HepG2 (cell line): ENCODE data around the gene PAK1. TPM values are rescaled to one million over a fixed set of nuclear protein-coding genes. Genes with fewer than 3 reads are reported as not detected.

ENCODE experiments used
- ADNP ChIP-seq: sonication (generic); formaldehyde crosslinking; IDR thresholded peaks from 2 replicates; pipeline ENCODE4 v1.4.0; 2020; ENCODE audit warnings: missing genetic modification reagents
- GTF3A ChIP-seq: sonication (generic); formaldehyde crosslinking; conservative IDR thresholded peaks from 2 replicates; pipeline ENCODE4 v1.4.0; 2020; ENCODE audit warnings: mild to moderate bottlenecking, missing genetic modification reagents
- HMG20B ChIP-seq: conservative IDR thresholded peaks from 2 replicates; pipeline ENCODE4 v1.6.1; 2016; ENCODE audit warnings: missing genetic modification reagents, missing compliant biosample characterization
- HMGXB4 ChIP-seq, 2 experiments: sonication (generic) in 1 of 2; formaldehyde crosslinking in 1 of 2; IDR thresholded peaks; 2 replicates each; pipeline versions ENCODE4 v1.4.0 to v1.6.1; 2018 to 2020; ENCODE audit warnings: missing genetic modification reagents in 2 of 2, borderline replicate concordance in 1 of 2, low read depth in 1 of 2, mild to moderate bottlenecking in 1 of 2, missing biosample characterization in 1 of 2
- HOXA5 ChIP-seq: sonication (generic); formaldehyde crosslinking; IDR thresholded peaks from 2 replicates; pipeline ENCODE4 v1.4.0; 2020; ENCODE audit warnings: missing genetic modification reagents
- KAT2B ChIP-seq: fragments of 150-350 bp; IDR thresholded peaks from 2 replicates; pipeline ENCODE4 v1.6.1; 2014; ENCODE audit warnings: low read depth, low read length, borderline replicate concordance
- PAWR ChIP-seq: sonication (generic); formaldehyde crosslinking; IDR thresholded peaks from 2 replicates; pipeline ENCODE4 v1.4.0; 2020; ENCODE audit warnings: missing genetic modification reagents, mild to moderate bottlenecking, borderline replicate concordance
- SP1 ChIP-seq, 2 experiments: fragments of 450-650 bp in 1 of 2; sonication (generic) in 1 of 2; formaldehyde crosslinking in 1 of 2; IDR thresholded peaks; 2 replicates each; pipeline versions ENCODE4 v1.4.0 to v1.6.1; 2016 to 2020; ENCODE audit warnings: missing genetic modification reagents in 1 of 2
- TBP ChIP-seq: sonication (generic); formaldehyde crosslinking; IDR thresholded peaks from 2 replicates; pipeline ENCODE4 v1.5.0; 2020; ENCODE audit warnings: missing genetic modification reagents
- WIZ ChIP-seq: sonication (generic); formaldehyde crosslinking; IDR thresholded peaks from 2 replicates; pipeline ENCODE4 v1.5.1; 2020; ENCODE audit warnings: mild to moderate bottlenecking, missing genetic modification reagents
- YEATS4 ChIP-seq: sonication (generic); formaldehyde crosslinking; IDR thresholded peaks from 2 replicates; pipeline ENCODE4 v1.4.0; 2020; ENCODE audit warnings: missing genetic modification reagents, borderline replicate concordance
- ZC3H13 ChIP-seq: sonication (generic); formaldehyde crosslinking; IDR thresholded peaks from 2 replicates; pipeline ENCODE4 v1.8.1; 2023; ENCODE audit warnings: mild to moderate bottlenecking, missing genetic modification reagents, moderate library complexity
- ZFP36 ChIP-seq: fragments of 150-350 bp; IDR thresholded peaks from 2 replicates; pipeline ENCODE4 v1.6.1; 2018; ENCODE audit warnings: borderline replicate concordance, low read length, low read depth; ENCODE audit not compliant: partially characterized antibody
- ZFP62 ChIP-seq: sonication (generic); formaldehyde crosslinking; IDR thresholded peaks from 2 replicates; pipeline ENCODE4 v1.4.0; 2020; ENCODE audit warnings: missing genetic modification reagents
- ZMAT5 ChIP-seq: sonication (generic); formaldehyde crosslinking; IDR thresholded peaks from 2 replicates; pipeline ENCODE4 v1.5.0; 2020; ENCODE audit warnings: mild to moderate bottlenecking, low read depth, missing genetic modification reagents, borderline replicate concordance
- ZNF256 ChIP-seq: sonication (generic); formaldehyde crosslinking; conservative IDR thresholded peaks from 2 replicates; pipeline ENCODE4 v1.4.0; 2020; ENCODE audit warnings: missing genetic modification reagents
- ZNF576 ChIP-seq: sonication (generic); formaldehyde crosslinking; IDR thresholded peaks from 2 replicates; pipeline ENCODE4 v1.4.0; 2020; ENCODE audit warnings: mild to moderate bottlenecking, missing genetic modification reagents
- ZNF747 ChIP-seq: sonication (generic); formaldehyde crosslinking; IDR thresholded peaks from 2 replicates; pipeline ENCODE4 v1.8.1; 2023; ENCODE audit warnings: missing genetic modification reagents, mild to moderate bottlenecking, borderline replicate concordance
- polyA plus RNA-seq, 8 experiments: library from polyadenylated mRNA; depleted of rRNA in 3 of 8; stranded (reverse) in 7 of 8; unstranded in 1 of 8; fragments of >200 nt; fragmentation: Illumina TruSeq in 4 of 8; extraction: Trizol in 4 of 8; gene quantifications; 2 replicates each; pipeline versions ENCODE4 v1.2.1 to v1.2.3, GENCODE V29; 2011 to 2016; ENCODE audit warnings: low read depth in 4 of 8, missing spikeins in 1 of 8, mixed read lengths in 1 of 8; ENCODE audit not compliant: insufficient read depth in 1 of 8
- total RNA-seq, 5 experiments: library from RNA; depleted of rRNA; stranded (reverse); fragments of >200 nt; fragmentation: Illumina TruSeq; extraction: Trizol; gene quantifications; 2 replicates each; pipeline ENCODE4 v1.2.3, GENCODE V29; 2016; ENCODE audit warnings: low read depth in 1 of 5
- TF ChIP-seq, protein P1 (sequence below): IDR thresholded peaks from 2 replicates; pipeline ENCODE4 v1.4.0; 2020; ENCODE audit warnings: mild to moderate bottlenecking, missing genetic modification reagents
- TF ChIP-seq, protein P2 (sequence below): sonication (generic); formaldehyde crosslinking; IDR thresholded peaks from 2 replicates; pipeline ENCODE4 v1.5.0; 2020; ENCODE audit warnings: missing genetic modification reagents

The PAK1 gene
- total and polyA plus RNA-seq, 2 of the 13 experiments (the other 11 are each of a cell fraction or from before 2014, with no cell fraction given) = 1.5 to 4.3 TPM

GRCh38 chr11:77473801-77474683 lies at the start of gene PAK1 (continued):
- TF ChIP-seq HMGXB4 (CRISPR knock-in tag; IDR thresholded peaks at IDR 0.05; ENCODE audit: borderline replicate concordance in 1 of 2, low read depth in 1 of 2) (peak in 1 of 2 experiments; percentile 70; a peak in 2 of 4 replicates), ZFP62 (CRISPR knock-in tag) (no peak), WIZ (CRISPR knock-in tag) (no peak), HMG20B (CRISPR knock-in tag) (no peak), PAWR (CRISPR knock-in tag) (no peak), TBP (CRISPR knock-in tag) (no peak), YEATS4 (CRISPR knock-in tag) (peak; percentile 40; the same call in 1 of the 2 replicates), ADNP (CRISPR knock-in tag) (no peak), GTF3A (CRISPR knock-in tag) (no peak), ZFP36 (no peak), HOXA5 (CRISPR knock-in tag) (peak; percentile 59; the same call in 1 of the 2 replicates), ZNF256 (CRISPR knock-in tag) (no peak), ZC3H13 (CRISPR knock-in tag) (no peak), ZMAT5 (CRISPR knock-in tag) (no peak), SP1 (IDR thresholded peaks at IDR 0.05) (no peak), SP1 (CRISPR knock-in tag; IDR thresholded peaks at IDR 0.05) (peak; percentile 19; the same call in 1 of the 2 replicates), ZNF576 (CRISPR knock-in tag) (no peak), KAT2B (no peak), ZNF747 (CRISPR knock-in tag) (no peak)
- TF ChIP-seq, protein P1, sequence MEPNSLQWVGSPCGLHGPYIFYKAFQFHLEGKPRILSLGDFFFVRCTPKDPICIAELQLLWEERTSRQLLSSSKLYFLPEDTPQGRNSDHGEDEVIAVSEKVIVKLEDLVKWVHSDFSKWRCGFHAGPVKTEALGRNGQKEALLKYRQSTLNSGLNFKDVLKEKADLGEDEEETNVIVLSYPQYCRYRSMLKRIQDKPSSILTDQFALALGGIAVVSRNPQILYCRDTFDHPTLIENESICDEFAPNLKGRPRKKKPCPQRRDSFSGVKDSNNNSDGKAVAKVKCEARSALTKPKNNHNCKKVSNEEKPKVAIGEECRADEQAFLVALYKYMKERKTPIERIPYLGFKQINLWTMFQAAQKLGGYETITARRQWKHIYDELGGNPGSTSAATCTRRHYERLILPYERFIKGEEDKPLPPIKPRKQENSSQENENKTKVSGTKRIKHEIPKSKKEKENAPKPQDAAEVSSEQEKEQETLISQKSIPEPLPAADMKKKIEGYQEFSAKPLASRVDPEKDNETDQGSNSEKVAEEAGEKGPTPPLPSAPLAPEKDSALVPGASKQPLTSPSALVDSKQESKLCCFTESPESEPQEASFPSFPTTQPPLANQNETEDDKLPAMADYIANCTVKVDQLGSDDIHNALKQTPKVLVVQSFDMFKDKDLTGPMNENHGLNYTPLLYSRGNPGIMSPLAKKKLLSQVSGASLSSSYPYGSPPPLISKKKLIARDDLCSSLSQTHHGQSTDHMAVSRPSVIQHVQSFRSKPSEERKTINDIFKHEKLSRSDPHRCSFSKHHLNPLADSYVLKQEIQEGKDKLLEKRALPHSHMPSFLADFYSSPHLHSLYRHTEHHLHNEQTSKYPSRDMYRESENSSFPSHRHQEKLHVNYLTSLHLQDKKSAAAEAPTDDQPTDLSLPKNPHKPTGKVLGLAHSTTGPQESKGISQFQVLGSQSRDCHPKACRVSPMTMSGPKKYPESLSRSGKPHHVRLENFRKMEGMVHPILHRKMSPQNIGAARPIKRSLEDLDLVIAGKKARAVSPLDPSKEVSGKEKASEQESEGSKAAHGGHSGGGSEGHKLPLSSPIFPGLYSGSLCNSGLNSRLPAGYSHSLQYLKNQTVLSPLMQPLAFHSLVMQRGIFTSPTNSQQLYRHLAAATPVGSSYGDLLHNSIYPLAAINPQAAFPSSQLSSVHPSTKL (CRISPR knock-in tag) = peak; percentile 58; the same call in 1 of the 2 replicates
- TF ChIP-seq, protein P2, sequence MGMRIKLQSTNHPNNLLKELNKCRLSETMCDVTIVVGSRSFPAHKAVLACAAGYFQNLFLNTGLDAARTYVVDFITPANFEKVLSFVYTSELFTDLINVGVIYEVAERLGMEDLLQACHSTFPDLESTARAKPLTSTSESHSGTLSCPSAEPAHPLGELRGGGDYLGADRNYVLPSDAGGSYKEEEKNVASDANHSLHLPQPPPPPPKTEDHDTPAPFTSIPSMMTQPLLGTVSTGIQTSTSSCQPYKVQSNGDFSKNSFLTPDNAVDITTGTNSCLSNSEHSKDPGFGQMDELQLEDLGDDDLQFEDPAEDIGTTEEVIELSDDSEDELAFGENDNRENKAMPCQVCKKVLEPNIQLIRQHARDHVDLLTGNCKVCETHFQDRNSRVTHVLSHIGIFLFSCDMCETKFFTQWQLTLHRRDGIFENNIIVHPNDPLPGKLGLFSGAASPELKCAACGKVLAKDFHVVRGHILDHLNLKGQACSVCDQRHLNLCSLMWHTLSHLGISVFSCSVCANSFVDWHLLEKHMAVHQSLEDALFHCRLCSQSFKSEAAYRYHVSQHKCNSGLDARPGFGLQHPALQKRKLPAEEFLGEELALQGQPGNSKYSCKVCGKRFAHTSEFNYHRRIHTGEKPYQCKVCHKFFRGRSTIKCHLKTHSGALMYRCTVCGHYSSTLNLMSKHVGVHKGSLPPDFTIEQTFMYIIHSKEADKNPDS = no peak
